Heart left ventricle (tissue), 16 donors: ENCODE data around the gene TRAIP. TPM values are rescaled to one million over a fixed set of nuclear protein-coding genes. Genes with fewer than 3 reads are reported as not detected.

ENCODE experiments used
- ATAC-seq, 4 donors: fragments of 200-7000 bp; cut with Tn5 transposase; one replicate each; pipeline ENCODE4 v1.9.1; 2020 to 2022; ENCODE audit warnings: moderate library complexity in 4 of 4, mild to moderate bottlenecking in 3 of 4, moderate number of reproducible peaks in 1 of 4
- DNase-seq, 5 donors: peaks; one replicate each; pipeline ENCODE4 v3.0.0-alpha.2; 2020
- H3K27ac ChIP-seq, 12 donors: fragments of 200-600 bp; sonication (generic) in 4 of 12; one replicate each; pipeline versions ENCODE4 v1.5.0 to v1.8.0; 2016 to 2022; ENCODE audit warnings: mild to moderate bottlenecking in 2 of 12
- H3K27me3 ChIP-seq, 9 donors: fragments of 200-600 bp; sonication (generic) in 2 of 9; one replicate each; pipeline versions ENCODE4 v1.5.1 to v1.8.0; 2016 to 2022; ENCODE audit warnings: mild to moderate bottlenecking in 3 of 9
- H3K36me3 ChIP-seq, 9 donors: fragments of 200-600 bp; sonication (generic) in 2 of 9; one replicate each; pipeline versions ENCODE4 v1.5.0 to v1.8.0; 2018 to 2022; ENCODE audit warnings: mild to moderate bottlenecking in 2 of 9
- H3K4me1 ChIP-seq, 12 donors: fragments of 200-600 bp; sonication (generic) in 4 of 12; one replicate each; pipeline versions ENCODE4 v1.5.0 to v1.8.0; 2016 to 2022; ENCODE audit warnings: mild to moderate bottlenecking in 3 of 12
- H3K4me3 ChIP-seq, 12 donors: fragments of 200-600 bp; sonication (generic) in 4 of 12; one replicate each; pipeline versions ENCODE4 v1.5.0 to v1.8.0; 2017 to 2022; ENCODE audit warnings: mild to moderate bottlenecking in 9 of 12, moderate library complexity in 4 of 12
- H3K9me3 ChIP-seq, 12 donors: fragments of 200-600 bp; sonication (generic) in 4 of 12; one replicate each; pipeline versions ENCODE4 v1.5.0 to v1.8.0; 2016 to 2022; ENCODE audit warnings: mild to moderate bottlenecking in 1 of 12
- CTCF ChIP-seq, 12 donors: fragments of 200-600 bp; sonication (generic) in 4 of 12; IDR thresholded peaks; one replicate each; pipeline versions ENCODE4 v1.5.0 to v1.8.0; 2018 to 2022; ENCODE audit warnings: antibody characterized with exemption in 12 of 12, mild to moderate bottlenecking in 5 of 12
- POLR2A ChIP-seq, 2 donors: fragments of 450-650 bp; IDR thresholded peaks; one replicate each; pipeline ENCODE4 v1.6.1; 2017; ENCODE audit warnings: antibody characterized with exemption in 2 of 2, mild to moderate bottlenecking in 2 of 2, moderate library complexity in 2 of 2
- WGBS, 4 donors: extraction: QIAGEN DNeasy Blood & Tissue Kit in 2 of 4; methylation state at CpG; one replicate each; pipeline versions ENCODE4 v1.1.5 to v1.1.7; 2013 to 2018; 5-methylcytosine and 5-hydroxymethylcytosine counted together
- intact Hi-C, 10 donors: fragments of 100-400 bp; cut with DNase I; formaldehyde crosslinking; loops; one replicate each; pipeline versions ENCODE4 v1.11.1 to v1.14.2; 2022
- polyA plus RNA-seq, 2 donors: library from polyadenylated mRNA; stranded (reverse); fragments of 200-250 nt; gene quantifications; one replicate each; pipeline ENCODE4 v1.2.3, GENCODE V29; 2013
- total RNA-seq, 9 donors: library from RNA; depleted of rRNA in 2 of 9; stranded (reverse); fragments of >200 nt in 2 of 9; fragmentation: NEBNext Ultra II Directional in 3 of 9; extraction: Animal tissue kit (Norgen Biotek cat#: 25700) in 3 of 9; gene quantifications; one replicate each; pipeline versions ENCODE4 v1.1.0 to v1.2.4, GENCODE V29; 2016 to 2023
- donor health status: ischemic (EF 13 %, LVEDD 7.1; RV severe dilation, severe dysfunction).
- donor health status: healthy with polysubstance abuse.
- donor health status: DM: no; HTN: yes; CAD: no.
- donor health status: DM: no; HTN: no; CAD: no.
- donor health status: ischemic (EF 25% LVEDD 6.9; RV normal size, moderate dysfunction).
- donor health status: ischemic (EF 25% LVEDD 5.7; RV mildly dilated, moderate dysfunction).
- donor health status: healthy.
- donor health status: DM: yes; HTN: yes; CAD: no.
- donor health status: ischemic (EF 35%, LVEDD 5.7; RV mildly dilated, moderate dysfunction).
- donor health status: nonischemic (EF 11% LVEDD 7.7; RV severe dilation, severe dysfunction).
- donor health status: DM: yes; HTN: yes; CAD: no.
- donor health status: PGD.
- donor health status: ischemic (EF 29% LVEDD 5.4; RV normal size, mild dysfunction).
- donor health status: nonischemic (EF 23%, LVEDD 6.1; RV moderate dilation, normal function).

Gene TRAIP
- total and polyA plus RNA-seq, 11 donors = 0.37 to 6.3 (median 0.99) TPM; not detected in 1

GRCh38 chr3:49788056-49788455 lies 68.3 kb downstream of the TRAIP start:
- no peaks in the 10 kb centered on the region for H3K27me3 ChIP-seq
- peaks cover 0 to 19% (median 7%) of the 10 kb centered on the region in 9 donors for H3K36me3 ChIP-seq
- no peaks in the 10 kb centered on the region for H3K9me3 ChIP-seq
- WGBS, 4 donors = 93 to 100% (median 98%) methylated on average over 2 of the region's 2 CpGs
- H3K4me3 ChIP-seq = no peak overlapping the region
- ATAC-seq (no peak), DNase-seq (no peak)
- peak overlapping the region in 4 of 12 donors; percentile 86 to 94 (median 94) for H3K27ac ChIP-seq
- H3K4me1 ChIP-seq = peaks cover 0 to 36% (median 24%) of the 10 kb centered on the region in 12 donors
- intact Hi-C loops = loop anchor here in 2 of 10 donors (5.0 kb wide), 1 partner anchor 66 kb away; the partner anchor contains the start of gene GMPPB (in 2 of the 2)
- no peak for TF ChIP-seq CTCF (IDR thresholded peaks at IDR 0.05)
- no peak for TF ChIP-seq POLR2A (IDR thresholded peaks at IDR 0.05)

- 75 to 80% (median 78%) methylated on average over 5 of the region's 5 CpGs for WGBS, 4 donors
- TF ChIP-seq POLR2A (IDR thresholded peaks at IDR 0.05) (no peak), CTCF (IDR thresholded peaks at IDR 0.05) (no peak)
Observed at GRCh38 chr3:49787536-49787935, 68.8 kb downstream of the TRAIP start.

GRCh38 chr3:49787182-49787464 lies 69.2 kb downstream of the TRAIP start:
- Histone ChIP-seq H3K4me3 (peak overlapping the region in 10 of 12 donors; percentile 73 to 98 (median 94)), H3K27me3 (no peaks in the 10 kb centered on the region), H3K27ac (peak overlapping the region; percentile 79 to 99 (median 94)), H3K9me3 (no peaks in the 10 kb centered on the region), H3K36me3 (peaks cover 0 to 26% (median 7%) of the 10 kb centered on the region in 9 donors), H3K4me1 (peaks cover 0 to 36% (median 26%) of the 10 kb centered on the region in 12 donors)
- intact Hi-C loops = loop anchor here in 2 of 10 donors (5.0 kb wide), 1 partner anchor 65 kb away; the partner anchor contains the start of gene GMPPB (in 2 of the 2)
- 60 to 73% (median 68%) methylated on average over 3 of the region's 3 CpGs for WGBS, 4 donors
- TF ChIP-seq CTCF (IDR thresholded peaks at IDR 0.05) = no peak
- TF ChIP-seq POLR2A (IDR thresholded peaks at IDR 0.05) = no peak
- no peak for ATAC-seq
- no peak for DNase-seq

More at GRCh38 chr3:49787536-49787935, 68.8 kb downstream of the TRAIP start:
- no peaks in the 10 kb centered on the region for H3K27me3 ChIP-seq
- H3K9me3 ChIP-seq = no peaks in the 10 kb centered on the region
- DNase-seq (no peak), ATAC-seq (no peak)
- H3K36me3 ChIP-seq = peaks cover 0 to 21% (median 7%) of the 10 kb centered on the region in 9 donors
- intact Hi-C loops = loop anchor here in 2 of 10 donors (5.0 kb wide), 1 partner anchor 65 kb away; the partner anchor contains the start of gene GMPPB (in 2 of the 2)
- H3K4me1 ChIP-seq = peaks cover 0 to 36% (median 24%) of the 10 kb centered on the region in 12 donors
- H3K27ac ChIP-seq = peak overlapping the region in 11 of 12 donors; percentile 85 to 99 (median 94)
- H3K4me3 ChIP-seq = no peak overlapping the region

GRCh38 chr3:49786357-49787181 lies 69.8 kb downstream of the TRAIP start, which contains the start of gene IP6K1:
Gene IP6K1 (minus strand): TSS chr3:49786542. CDS start chr3:49748040, 38,502 bp downstream.
- H3K27me3 ChIP-seq = no peaks in the 10 kb centered on the region
- intact Hi-C loops = loop anchor here in 2 of 10 donors (5.0 kb wide), 1 partner anchor 64 kb away; the partner anchor contains the start of gene GMPPB (in 2 of the 2)
- no peaks in the 10 kb centered on the region for H3K9me3 ChIP-seq
- WGBS, 4 donors = 5% methylated on average over 43 to 55 of the region's 55 CpGs
- peaks cover 0 to 40% (median 29%) of the 10 kb centered on the region in 12 donors for H3K4me1 ChIP-seq
- TF ChIP-seq CTCF (IDR thresholded peaks at IDR 0.05) (peak in 2 of 12 donors; percentile 1 to 3), POLR2A (IDR thresholded peaks at IDR 0.05) (peak in 1 of 2 donors; percentile 85)
- DNase-seq (peak; percentile 100), ATAC-seq (peak; percentile 100)
- peaks cover 0 to 29% (median 11%) of the 10 kb centered on the region in 9 donors for H3K36me3 ChIP-seq
- peak within 1 kb of the TSS; percentile 85 to 99 (median 94) for H3K27ac ChIP-seq
- H3K4me3 ChIP-seq = peak within 1 kb of the TSS; percentile 73 to 98 (median 92)
